ENCODE results near the gene SUFU. TPM values are rescaled to one million over a fixed set of nuclear protein-coding genes. Genes with fewer than 3 reads are reported as not detected.

The SUFU gene
- total RNA-seq, 2 experiments from 2014 or later, result 5.7 to 6.0 TPM

DNA sequence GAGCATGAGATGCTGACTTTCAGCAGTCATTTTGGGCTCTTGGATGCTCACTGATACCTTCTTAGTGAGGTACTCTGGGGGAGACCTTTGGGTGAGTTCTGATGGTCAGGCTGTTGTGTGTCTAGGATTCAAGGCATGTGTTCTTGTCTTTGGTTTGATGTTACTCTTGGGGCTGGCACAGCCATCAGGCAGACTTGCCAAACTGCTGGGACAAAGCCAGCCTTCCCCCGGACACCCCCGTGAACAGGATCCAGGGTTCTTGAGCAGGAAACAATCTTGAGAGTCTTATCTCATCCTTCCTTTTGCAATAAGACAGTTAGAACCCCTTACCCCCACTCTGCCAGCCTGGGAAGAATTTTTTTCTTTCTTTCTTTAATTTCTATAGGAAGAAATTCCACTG, 42.2 kb downstream of the SUFU start:
- Mint-ChIP-seq H3K4me3 (no peak overlapping the region), H3K4me1 (peaks cover 10% of the 10 kb centered on the region), H3K27ac (no peak overlapping the region), H3K9me3 (no peaks in the 10 kb centered on the region), H3K27me3 (no peaks in the 10 kb centered on the region), H3K36me3 (peaks cover 2% of the 10 kb centered on the region)
- DNase-seq, result no peak

- Mint-ChIP-seq H3K4me3 (no peak overlapping the region), H3K9me3 (no peaks in the 10 kb centered on the region), H3K27me3 (no peaks in the 10 kb centered on the region), H3K4me1 (peaks cover 6% of the 10 kb centered on the region), H3K36me3 (peaks cover 3% of the 10 kb centered on the region), H3K27ac (no peak overlapping the region)
- DNase-seq, result no peak
Measured at GRCh38 chr10:102546606-102547320, 43.0 kb downstream of the SUFU start.

- no peaks in the 10 kb centered on the region for H3K27me3 Mint-ChIP-seq
- peaks cover 3% of the 10 kb centered on the region for H3K36me3 Mint-ChIP-seq
- H3K4me3 Mint-ChIP-seq, result no peak overlapping the region
- H3K27ac Mint-ChIP-seq, result no peak overlapping the region
- peaks cover 2% of the 10 kb centered on the region for H3K4me1 Mint-ChIP-seq
- no peaks in the 10 kb centered on the region for H3K9me3 Mint-ChIP-seq
- DNase-seq, result no peak
Measured at GRCh38 chr10:102549549-102549948, 45.8 kb downstream of the SUFU start.

DNA sequence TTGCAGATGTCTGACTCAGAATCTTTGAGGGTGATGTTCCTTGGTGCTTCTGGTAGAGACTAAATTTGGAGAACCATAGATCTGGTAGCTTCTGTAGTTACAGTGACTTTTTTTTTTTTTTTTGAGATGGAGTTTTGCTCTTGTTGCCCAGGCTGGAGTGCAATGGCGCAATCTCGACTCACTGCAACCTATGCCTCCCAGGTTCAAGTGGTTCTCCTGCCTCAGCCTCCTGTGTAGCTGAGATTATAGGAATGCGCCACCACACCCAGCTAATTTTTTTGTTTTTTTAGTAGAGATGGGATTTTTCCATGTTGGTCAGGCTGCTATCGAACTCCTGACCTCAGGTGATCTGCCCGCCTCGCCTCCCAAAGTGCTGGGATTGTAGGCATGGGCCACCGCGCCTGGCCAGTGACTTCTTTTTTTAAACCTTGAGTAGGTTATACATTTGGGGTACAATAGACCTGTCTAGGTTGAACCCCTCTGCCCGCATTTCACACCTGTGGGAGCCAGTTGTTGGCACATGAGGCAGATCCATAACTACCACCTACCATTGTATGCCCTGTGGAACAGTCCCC, 47.0 kb downstream of the SUFU start:
- H3K4me3 Mint-ChIP-seq, result no peak overlapping the region
- peaks cover 5% of the 10 kb centered on the region for H3K4me1 Mint-ChIP-seq
- H3K36me3 Mint-ChIP-seq, result peaks cover 3% of the 10 kb centered on the region
- H3K9me3 Mint-ChIP-seq, result no peaks in the 10 kb centered on the region
- no peaks in the 10 kb centered on the region for H3K27me3 Mint-ChIP-seq
- H3K27ac Mint-ChIP-seq, result no peak overlapping the region
- DNase-seq, result no peak

GRCh38 chr10:102552533-102552932, 48.8 kb downstream of the SUFU start:
- Mint-ChIP-seq H3K27ac (no peak overlapping the region), H3K36me3 (peaks cover 3% of the 10 kb centered on the region), H3K9me3 (no peaks in the 10 kb centered on the region), H3K4me3 (no peak overlapping the region), H3K27me3 (no peaks in the 10 kb centered on the region), H3K4me1 (peaks cover 5% of the 10 kb centered on the region)
- no peak for DNase-seq

DNA sequence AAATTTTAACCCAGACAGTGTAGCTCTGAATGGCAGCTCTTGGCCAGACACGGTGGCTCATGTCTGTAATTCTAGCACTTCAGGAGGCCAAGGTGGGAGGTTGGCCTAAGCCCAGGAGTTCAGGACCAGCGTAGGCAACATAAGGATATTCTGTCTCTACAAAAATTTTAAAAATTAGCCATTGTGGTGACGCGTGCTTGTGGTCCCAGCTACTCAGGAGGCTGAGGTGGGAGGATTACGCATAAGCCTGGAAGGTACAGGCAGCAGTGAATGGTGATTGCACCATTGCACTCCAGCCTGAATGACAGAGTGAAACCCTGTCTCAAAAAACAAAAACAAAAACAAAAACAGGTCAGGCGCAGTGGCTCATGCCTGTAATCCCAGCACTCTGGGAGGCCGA, 50.0 kb downstream of the SUFU start:
- Mint-ChIP-seq H3K36me3 (peaks cover 3% of the 10 kb centered on the region), H3K4me1 (peaks cover 5% of the 10 kb centered on the region), H3K27me3 (no peaks in the 10 kb centered on the region), H3K9me3 (no peaks in the 10 kb centered on the region), H3K27ac (no peak overlapping the region), H3K4me3 (no peak overlapping the region)
- DNase-seq, result no peak

- no peaks in the 10 kb centered on the region for H3K27me3 Mint-ChIP-seq
- peaks cover 3% of the 10 kb centered on the region for H3K36me3 Mint-ChIP-seq
- no peak for DNase-seq
- H3K4me3 Mint-ChIP-seq, result no peak overlapping the region
- H3K4me1 Mint-ChIP-seq, result peaks cover 5% of the 10 kb centered on the region
- no peaks in the 10 kb centered on the region for H3K9me3 Mint-ChIP-seq
- no peak overlapping the region for H3K27ac Mint-ChIP-seq
Measured at GRCh38 chr10:102554531-102554930, 50.8 kb downstream of the SUFU start.

DNA sequence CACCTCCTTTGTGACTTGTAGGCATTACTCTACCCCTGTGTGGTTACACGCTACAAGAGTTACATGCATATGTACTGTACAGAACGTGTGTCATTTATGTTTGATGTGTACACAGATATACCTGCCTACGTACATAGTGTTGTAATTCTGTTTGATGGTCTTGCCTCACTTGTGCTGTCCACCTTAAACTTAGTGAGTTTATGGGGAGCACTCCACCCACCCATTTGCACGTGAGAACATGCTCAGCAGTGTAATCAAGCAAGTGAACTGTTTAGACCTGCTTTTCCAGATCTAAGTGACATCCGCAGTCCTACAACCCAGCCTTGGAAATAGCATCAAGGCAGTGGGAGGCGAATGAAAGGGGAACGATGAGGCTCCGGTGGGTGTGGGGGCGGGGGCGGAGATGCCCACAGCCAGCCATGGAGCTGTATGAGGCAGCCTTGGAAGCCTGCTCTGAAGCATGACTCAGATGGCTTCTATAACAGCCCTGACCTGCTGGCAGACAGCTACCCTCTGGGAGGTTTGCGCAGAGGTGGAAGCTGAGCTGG, 52.1 kb downstream of the SUFU start:
- no peaks in the 10 kb centered on the region for H3K27me3 Mint-ChIP-seq
- H3K9me3 Mint-ChIP-seq, result no peaks in the 10 kb centered on the region
- peaks cover 3% of the 10 kb centered on the region for H3K36me3 Mint-ChIP-seq
- H3K27ac Mint-ChIP-seq, result no peak overlapping the region
- no peak overlapping the region for H3K4me3 Mint-ChIP-seq
- H3K4me1 Mint-ChIP-seq, result peaks cover 5% of the 10 kb centered on the region
- DNase-seq, result no peak

DNA sequence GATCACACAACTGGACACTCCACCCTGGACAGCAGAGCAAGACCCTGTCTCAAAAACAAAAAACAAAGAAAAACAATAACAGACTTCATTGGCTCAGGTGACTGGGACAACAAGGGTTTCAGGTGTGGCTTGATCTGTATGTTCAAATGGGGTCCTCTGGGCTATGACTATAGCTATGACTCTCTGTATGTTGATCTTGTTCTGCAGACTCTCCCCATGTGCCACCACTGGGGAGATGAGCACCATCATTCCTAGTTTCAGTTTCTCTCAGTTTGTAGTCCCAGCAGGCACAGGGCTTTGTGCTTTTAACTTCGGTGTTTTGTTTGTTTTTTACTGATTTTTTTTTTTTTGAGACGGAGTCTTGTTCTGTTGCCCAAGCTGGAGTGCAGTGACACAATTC, 53.8 kb downstream of the SUFU start:
- Mint-ChIP-seq H3K4me3 (no peak overlapping the region), H3K27ac (no peak overlapping the region), H3K27me3 (no peaks in the 10 kb centered on the region), H3K4me1 (peaks cover 5% of the 10 kb centered on the region), H3K9me3 (no peaks in the 10 kb centered on the region), H3K36me3 (no peaks in the 10 kb centered on the region)
- DNase-seq, result no peak

GRCh38 chr10:102559764-102560163, 56.0 kb downstream of the SUFU start:
- Mint-ChIP-seq H3K9me3 (no peaks in the 10 kb centered on the region), H3K4me1 (peaks cover 5% of the 10 kb centered on the region), H3K36me3 (no peaks in the 10 kb centered on the region), H3K27ac (no peak overlapping the region), H3K27me3 (no peaks in the 10 kb centered on the region), H3K4me3 (no peak overlapping the region)
- DNase-seq, result no peak

GRCh38 chr10:102564209-102564834, 60.5 kb downstream of the SUFU start:
- Mint-ChIP-seq H3K27ac (no peak overlapping the region), H3K4me3 (no peak overlapping the region), H3K4me1 (no peaks in the 10 kb centered on the region), H3K36me3 (no peaks in the 10 kb centered on the region), H3K9me3 (no peaks in the 10 kb centered on the region), H3K27me3 (no peaks in the 10 kb centered on the region)
- no peak for DNase-seq

DNA sequence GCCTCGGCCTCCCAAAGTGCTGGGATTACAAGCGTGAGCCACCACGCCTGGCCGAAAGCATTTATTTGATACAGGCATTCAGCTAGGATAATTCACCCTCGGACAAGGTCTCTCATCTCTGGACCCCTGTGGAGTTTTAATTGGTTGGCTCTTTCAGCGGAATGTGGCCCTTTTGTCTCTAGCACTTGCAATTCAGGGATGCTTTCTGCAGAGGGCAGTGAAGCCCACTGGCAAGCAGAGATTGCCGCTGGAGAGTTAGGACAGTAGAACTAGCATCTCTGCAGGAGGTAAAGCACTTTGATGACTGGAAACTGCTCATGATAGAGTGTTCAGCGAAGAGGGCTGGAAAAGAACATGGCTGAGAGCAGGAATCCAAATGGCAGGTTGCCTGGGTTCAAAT, 62.0 kb downstream of the SUFU start:
- Mint-ChIP-seq H3K4me1 (no peaks in the 10 kb centered on the region), H3K27me3 (no peaks in the 10 kb centered on the region), H3K27ac (no peak overlapping the region), H3K36me3 (no peaks in the 10 kb centered on the region), H3K4me3 (no peak overlapping the region), H3K9me3 (no peaks in the 10 kb centered on the region)
- DNase-seq, result no peak

GRCh38 chr10:102578782-102579181, 75.0 kb downstream of the SUFU start:
- no peak overlapping the region for H3K4me3 Mint-ChIP-seq
- no peak overlapping the region for H3K27ac Mint-ChIP-seq
- peaks cover 18% of the 10 kb centered on the region for H3K4me1 Mint-ChIP-seq
- no peaks in the 10 kb centered on the region for H3K36me3 Mint-ChIP-seq
- H3K9me3 Mint-ChIP-seq, result no peaks in the 10 kb centered on the region
- no peak for DNase-seq
- no peaks in the 10 kb centered on the region for H3K27me3 Mint-ChIP-seq

DNA sequence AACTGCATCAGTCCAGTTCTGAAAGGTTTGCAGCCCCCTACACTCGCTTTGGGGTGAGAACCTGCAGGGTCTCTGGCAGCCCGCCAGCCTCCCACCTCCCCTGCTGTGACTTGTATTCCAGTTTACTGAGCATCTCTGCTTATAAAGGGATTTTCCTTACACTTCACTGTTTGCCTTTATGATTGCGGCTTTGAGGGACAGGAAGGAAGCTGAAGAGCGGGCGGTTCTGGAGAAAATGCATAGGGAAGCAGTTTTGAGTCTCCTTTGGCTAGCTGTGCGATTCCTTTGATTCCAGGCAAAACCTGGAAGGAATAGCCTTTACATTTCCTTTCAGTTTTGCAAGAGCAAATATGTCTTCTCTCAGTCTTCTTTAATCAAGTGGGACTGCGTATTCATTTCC, 75.6 kb downstream of the SUFU start:
- no peaks in the 10 kb centered on the region for H3K9me3 Mint-ChIP-seq
- DNase-seq, result no peak
- H3K27ac Mint-ChIP-seq, result no peak overlapping the region
- no peak overlapping the region for H3K4me3 Mint-ChIP-seq
- no peaks in the 10 kb centered on the region for H3K36me3 Mint-ChIP-seq
- peaks cover 19% of the 10 kb centered on the region for H3K4me1 Mint-ChIP-seq
- H3K27me3 Mint-ChIP-seq, result no peaks in the 10 kb centered on the region

DNA sequence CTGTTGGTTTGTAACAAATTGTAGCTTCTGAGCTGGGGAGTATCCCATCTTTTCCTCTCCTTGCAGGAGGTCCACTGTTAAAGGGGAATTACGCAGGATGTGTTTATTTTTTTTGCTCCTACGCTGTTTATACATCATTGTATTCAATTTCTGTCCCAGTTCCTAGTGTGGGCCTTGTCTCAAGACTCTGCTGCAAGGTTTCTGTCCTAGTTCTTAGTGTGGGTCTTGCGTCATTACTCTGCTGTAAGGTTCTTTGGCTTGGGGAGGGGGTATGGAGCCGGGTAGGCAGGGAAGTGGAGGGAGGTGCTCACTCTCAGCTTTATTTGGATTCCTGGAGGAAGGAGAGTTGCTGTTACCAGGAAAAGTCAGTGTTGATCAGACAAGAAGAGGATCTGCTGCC, 76.5 kb downstream of the SUFU start:
- Mint-ChIP-seq H3K4me3 (no peak overlapping the region), H3K27me3 (no peaks in the 10 kb centered on the region), H3K27ac (no peak overlapping the region), H3K9me3 (no peaks in the 10 kb centered on the region), H3K36me3 (no peaks in the 10 kb centered on the region), H3K4me1 (peaks cover 19% of the 10 kb centered on the region)
- no peak for DNase-seq

DNA sequence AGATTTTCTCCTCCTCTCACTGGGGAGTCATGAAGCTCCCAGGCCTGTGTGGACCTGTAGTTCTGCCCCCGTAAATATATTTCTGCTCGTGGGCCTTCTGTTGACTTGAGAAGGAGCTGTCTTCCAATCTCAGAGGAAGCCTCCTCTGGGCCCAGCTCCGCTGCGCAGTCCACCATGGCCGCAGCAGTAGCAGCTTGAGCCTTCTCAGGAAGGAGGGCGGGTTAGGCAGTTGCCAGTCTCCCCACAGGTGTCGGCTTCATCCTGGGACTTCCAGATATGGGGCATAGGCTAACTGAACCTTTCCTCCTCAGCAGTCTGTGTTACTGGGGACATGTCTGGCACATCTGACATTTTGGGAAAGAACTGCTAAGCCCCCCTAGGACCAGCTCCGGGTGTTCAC, 77.6 kb downstream of the SUFU start:
- no peak for DNase-seq
- H3K9me3 Mint-ChIP-seq, result no peaks in the 10 kb centered on the region
- H3K4me1 Mint-ChIP-seq, result peaks cover 19% of the 10 kb centered on the region
- H3K36me3 Mint-ChIP-seq, result no peaks in the 10 kb centered on the region
- H3K4me3 Mint-ChIP-seq, result no peak overlapping the region
- no peaks in the 10 kb centered on the region for H3K27me3 Mint-ChIP-seq
- no peak overlapping the region for H3K27ac Mint-ChIP-seq

Data from activated naive CD8-positive, alpha-beta T cell treated with anti-CD3 and anti-CD28 coated beads for 36 hours (primary cell).